Ishikawa (cell line): ENCODE results near the gene FAM131C.

Experiments
- CEBPB ChIP-seq: IDR thresholded peaks from 2 replicates; pipeline ENCODE4 v1.6.1; 2012
- CREB1 ChIP-seq: IDR thresholded peaks from 2 replicates; pipeline ENCODE4 v1.6.1; 2012; ENCODE audit warnings: low read depth
- EGR1 ChIP-seq: IDR thresholded peaks from 2 replicates; pipeline ENCODE4 v1.6.1; 2012
- EP300 ChIP-seq: IDR thresholded peaks from 2 replicates; pipeline ENCODE4 v1.6.1; 2012; ENCODE audit warnings: borderline replicate concordance
- FOXM1 ChIP-seq: IDR thresholded peaks from 2 replicates; pipeline ENCODE4 v1.6.1; 2012; ENCODE audit warnings: low read depth, borderline replicate concordance
- MAX ChIP-seq: IDR thresholded peaks from 2 replicates; pipeline ENCODE4 v1.6.1; 2012
- NFIC ChIP-seq: IDR thresholded peaks from 2 replicates; pipeline ENCODE4 v1.6.1; 2012
- RAD21 ChIP-seq: IDR thresholded peaks from 2 replicates; pipeline ENCODE4 v1.6.1; 2012; ENCODE audit warnings: low read depth
- REST ChIP-seq: IDR thresholded peaks from 2 replicates; pipeline ENCODE4 v1.6.1; 2012; ENCODE audit warnings: low read depth, mild to moderate bottlenecking
- TAF1 ChIP-seq: IDR thresholded peaks from 2 replicates; pipeline ENCODE4 v1.6.1; 2012; ENCODE audit warnings: low read depth, mild to moderate bottlenecking
- TEAD4 ChIP-seq: IDR thresholded peaks from 2 replicates; pipeline ENCODE4 v1.6.1; 2012
- YY1 ChIP-seq: IDR thresholded peaks from 2 replicates; pipeline ENCODE4 v1.6.1; 2012; ENCODE audit warnings: low read depth

GRCh38 chr1:16094453-16095158 lies 21.2 kb upstream of the FAM131C start:
- TF ChIP-seq FOXM1 = no peak
- no peak for TF ChIP-seq YY1
- TF ChIP-seq CEBPB = no peak
- no peak for TF ChIP-seq CREB1
- no peak for TF ChIP-seq REST
- TF ChIP-seq RAD21 = no peak
- no peak for TF ChIP-seq TAF1
- TF ChIP-seq MAX = no peak
- no peak for TF ChIP-seq NFIC
- TF ChIP-seq EP300 = no peak
- TF ChIP-seq TEAD4 = no peak
- TF ChIP-seq EGR1 = no peak
